Measurements from ENCODE around the gene SLC25A48.

Gene SLC25A48

GRCh38 chr5:135934939-135935338 is 100.5 kb downstream of the SLC25A48 start:
- DNase-seq = no peak

- no peak for DNase-seq
Observed at GRCh38 chr5:135937245-135937911, 102.9 kb downstream of the SLC25A48 start.

Data from cortex of kidney (tissue), 1 donor.